Lung microvascular endothelial cell (primary cell): ENCODE results near the gene TNNI3K. TPM values are rescaled to one million over a fixed set of nuclear protein-coding genes. Genes with fewer than 3 reads are reported as not detected.

Experiments
- DNase-seq, 2 donors: peaks; one replicate each; pipeline versions ENCODE4 v3.0.0 to v3.0.0-alpha.2; 2010; ENCODE audit warnings: low read depth in 2 of 2
- total RNA-seq: library from RNA; depleted of rRNA; stranded (reverse); fragments of >200 nt; gene quantifications from 2 replicates; pipeline ENCODE4 v1.2.1, GENCODE V29; 2014

TNNI3K gene
- total RNA-seq, 1 donor from 2014 or later = not detected

GRCh38 chr1:74434321-74434720 is 199.1 kb downstream of the TNNI3K start:
- DNase-seq = no peak

GRCh38 chr1:74436078-74436477 is 200.9 kb downstream of the TNNI3K start:
- no peak for DNase-seq

- no peak for DNase-seq
Observed at GRCh38 chr1:74437035-74437434, 201.8 kb downstream of the TNNI3K start.

DNA sequence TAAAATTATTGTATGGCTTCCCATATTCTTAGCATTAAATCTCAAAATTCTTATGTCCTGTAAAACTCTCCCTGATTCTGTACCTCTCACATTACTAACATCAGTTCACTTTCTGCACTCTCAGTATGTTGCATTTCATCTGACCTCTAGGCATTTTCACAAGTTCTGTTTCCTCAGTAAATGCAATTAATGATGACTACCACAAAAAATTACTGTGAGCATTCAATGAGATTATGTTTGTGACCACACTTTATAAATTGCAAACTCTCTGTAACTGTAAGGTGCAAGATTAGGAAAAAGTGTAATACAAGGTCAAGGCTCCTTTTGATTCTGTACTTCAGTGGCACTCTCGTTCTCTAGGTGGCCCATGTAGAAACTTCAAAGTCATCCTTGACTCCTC is 216.8 kb downstream of the TNNI3K start:
- DNase-seq = no peak

DNA sequence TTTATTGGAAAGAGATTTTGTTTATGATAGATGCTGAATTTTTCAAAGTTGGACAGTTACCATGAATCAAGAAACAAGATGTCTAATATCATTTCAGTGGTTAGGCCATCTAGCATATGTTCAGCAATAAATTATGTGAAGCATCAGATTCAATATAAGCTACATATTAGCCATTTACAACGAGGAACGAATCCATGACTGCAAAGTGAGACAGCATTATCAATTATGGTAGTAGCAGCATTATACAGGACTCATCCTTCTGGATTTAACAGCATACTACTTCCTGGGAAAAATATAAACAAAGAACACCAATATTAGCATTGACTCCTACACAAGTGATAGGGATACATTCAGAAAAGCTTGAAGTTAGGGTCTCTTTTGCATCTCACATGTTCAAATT is 218.1 kb downstream of the TNNI3K start:
- DNase-seq = no peak

DNA sequence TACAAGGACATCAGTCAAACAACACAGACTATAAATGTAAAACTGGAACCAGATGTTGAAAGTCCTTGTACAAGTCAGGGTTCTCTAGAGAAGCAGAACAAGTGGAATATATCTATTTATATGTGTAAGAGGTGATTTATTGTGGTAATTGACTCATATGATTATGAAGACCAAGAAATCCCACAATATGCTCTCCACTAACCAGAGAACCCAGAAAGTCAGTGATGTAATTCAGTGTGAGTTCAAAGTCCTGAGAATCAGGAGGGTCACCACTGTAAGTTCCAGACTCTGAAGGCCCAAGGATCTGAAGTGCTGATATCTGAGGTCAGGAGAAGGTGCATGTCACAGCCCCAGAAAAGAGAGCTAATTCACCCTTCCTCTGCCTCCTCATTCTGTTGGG is 220.2 kb downstream of the TNNI3K start:
- DNase-seq = no peak

GRCh38 chr1:74457253-74457652 is 222.1 kb downstream of the TNNI3K start:
- no peak for DNase-seq

DNA sequence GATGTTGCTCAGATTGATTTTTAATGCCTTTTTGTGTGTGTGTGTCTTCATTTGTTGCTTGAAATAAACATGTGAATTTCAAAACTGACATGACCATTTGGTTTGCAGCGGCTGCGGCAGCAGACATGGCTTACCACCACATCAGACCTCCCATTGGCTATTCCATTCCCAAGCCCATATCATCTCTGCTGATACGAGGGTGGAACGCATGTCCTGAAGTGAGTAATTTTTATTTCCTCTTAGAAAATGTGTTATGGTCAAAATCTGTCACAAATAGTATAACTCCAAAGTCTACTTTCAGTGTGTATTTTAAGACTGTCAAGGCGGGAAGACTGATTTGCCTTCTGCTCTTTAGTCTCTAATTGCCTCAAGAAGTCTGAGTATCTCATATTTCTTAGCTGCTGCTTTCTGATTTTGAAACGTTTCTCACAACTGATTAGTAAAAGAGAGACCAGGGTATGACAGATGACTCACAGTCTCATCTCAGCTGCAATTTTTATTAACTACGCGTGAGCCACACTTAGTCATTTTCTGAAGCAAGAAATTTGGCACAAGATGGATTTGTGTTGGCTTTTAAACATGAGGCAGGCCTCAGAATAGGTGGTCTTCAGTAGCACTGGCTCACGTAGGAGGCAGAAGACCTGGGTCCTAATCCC is 228.3 kb downstream of the TNNI3K start:
- DNase-seq = no peak

- no peak for DNase-seq
Observed at GRCh38 chr1:74464037-74464436, 228.8 kb downstream of the TNNI3K start.

DNA sequence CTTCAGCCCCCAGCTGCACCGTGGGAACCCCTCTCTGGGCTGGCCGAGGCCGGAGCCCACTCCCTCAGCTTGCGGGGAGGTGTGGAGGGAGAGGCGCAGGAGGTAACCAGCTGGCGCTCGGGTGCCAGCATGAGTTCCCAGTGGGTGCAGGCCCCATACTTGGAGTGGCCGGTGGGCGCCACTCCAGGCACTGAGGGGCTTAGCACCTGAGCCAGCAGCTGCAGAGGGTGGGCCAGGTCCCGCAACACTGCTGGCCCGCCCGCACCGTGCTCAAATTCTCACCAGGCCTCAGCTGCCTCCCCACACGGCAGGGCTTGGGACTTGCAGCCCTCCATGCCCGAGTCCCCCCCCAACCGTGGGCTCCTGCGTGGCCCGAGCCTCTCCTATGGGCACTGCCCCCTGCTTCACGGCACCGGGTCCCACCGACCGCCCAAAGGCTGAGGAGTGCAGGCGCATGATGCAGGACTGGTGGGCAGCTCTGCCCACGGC is 230.1 kb downstream of the TNNI3K start:
- DNase-seq = no peak

DNA sequence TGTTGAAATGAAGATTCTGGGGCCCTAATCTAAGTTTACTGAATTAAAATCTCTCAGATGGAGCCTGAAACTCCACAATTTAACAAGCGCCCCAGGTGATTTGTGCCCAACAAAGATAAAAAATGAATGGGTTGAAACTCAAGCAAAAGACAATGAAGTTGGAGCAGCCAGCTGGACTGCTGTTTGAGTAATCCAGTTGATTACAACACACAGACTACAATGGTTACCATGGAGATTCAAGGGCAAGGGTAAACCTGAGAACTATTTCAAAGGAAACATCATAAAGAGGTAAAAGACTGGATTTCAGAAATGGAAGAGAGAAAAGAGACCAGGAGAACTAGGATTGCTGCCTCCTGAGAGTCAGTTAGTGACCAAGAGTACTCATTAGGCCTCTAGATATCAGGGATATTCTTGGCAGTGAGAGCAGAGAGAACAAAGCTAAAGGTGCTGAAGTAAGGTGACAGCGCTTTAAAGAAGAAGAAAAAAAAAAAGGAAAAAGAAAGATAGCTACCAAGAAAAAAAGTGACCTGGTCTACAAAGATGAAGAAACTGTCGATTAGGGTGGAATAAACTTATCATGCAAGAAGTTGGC is 232.7 kb downstream of the TNNI3K start:
- peak in 1 of 2 donors; percentile 24 for DNase-seq

- peak; percentile 39 to 51 for DNase-seq
Observed at GRCh38 chr1:74468982-74469603, 233.9 kb downstream of the TNNI3K start.

DNA sequence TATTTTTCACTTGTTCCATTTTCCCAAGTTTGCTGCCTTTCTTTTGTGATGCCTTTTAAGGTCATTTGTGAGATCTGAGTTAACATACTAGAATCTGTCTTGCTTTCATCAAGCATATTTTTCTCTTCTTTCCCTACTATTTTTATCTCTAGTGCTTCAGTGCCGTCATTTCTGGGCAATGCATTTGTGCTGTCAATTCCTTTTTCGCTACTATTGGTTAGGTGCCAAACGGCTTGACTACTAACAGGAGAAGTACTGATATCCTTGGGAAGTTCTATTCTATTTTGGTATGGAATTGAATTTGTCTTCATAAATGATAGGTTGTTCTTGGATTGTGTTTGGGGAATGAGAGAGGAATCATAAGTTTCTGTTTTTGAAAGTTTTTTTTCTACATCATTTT is 235.1 kb downstream of the TNNI3K start:
- DNase-seq = no peak

DNA sequence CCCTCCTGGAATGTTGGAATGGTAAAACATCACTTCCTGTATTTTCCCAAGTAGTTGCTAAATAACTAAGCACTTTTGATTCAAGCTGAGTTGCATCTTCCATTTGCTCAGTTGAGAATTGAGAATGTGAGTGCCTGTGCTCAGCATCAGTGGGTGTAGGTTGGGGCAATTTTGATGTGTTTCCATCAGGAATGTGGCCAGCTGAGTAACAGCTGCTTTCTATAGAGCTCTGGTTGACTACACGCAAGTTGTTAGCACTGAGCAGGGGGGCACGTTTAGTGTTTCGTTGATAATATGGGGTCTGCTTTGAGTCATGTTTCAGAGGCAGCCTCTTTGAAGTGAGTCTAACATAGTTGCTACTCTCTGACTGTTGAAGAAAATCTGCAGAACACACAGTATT is 235.7 kb downstream of the TNNI3K start:
- no peak for DNase-seq

- DNase-seq = no peak
Observed at GRCh38 chr1:74471470-74471869, 236.3 kb downstream of the TNNI3K start.

- DNase-seq = no peak
Observed at GRCh38 chr1:74474585-74474984, 239.4 kb downstream of the TNNI3K start.

- no peak for DNase-seq
Observed at GRCh38 chr1:74478979-74479378, 243.8 kb downstream of the TNNI3K start.

GRCh38 chr1:74480068-74480467 is 244.9 kb downstream of the TNNI3K start:
- no peak for DNase-seq

DNA sequence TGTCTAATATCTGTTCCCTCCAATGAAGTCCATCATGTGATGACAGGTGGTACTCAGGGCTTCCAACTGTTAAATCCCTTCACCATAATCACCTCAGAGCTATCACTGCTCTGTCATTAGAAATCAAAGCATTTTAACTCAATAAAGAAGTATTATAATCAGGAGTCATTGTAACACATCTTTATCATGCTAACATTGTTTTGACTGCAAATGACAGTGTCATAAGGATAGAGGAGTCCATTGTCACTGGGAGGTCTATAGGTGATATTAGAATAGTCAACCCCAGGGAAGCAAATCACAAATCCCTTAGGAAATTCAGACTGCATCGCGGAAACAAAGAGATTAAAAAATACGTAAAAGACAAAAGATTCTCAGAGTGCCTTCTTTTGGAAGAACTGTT is 246.4 kb downstream of the TNNI3K start:
- no peak for DNase-seq

GRCh38 chr1:74485622-74486021 is 250.4 kb downstream of the TNNI3K start:
- no peak for DNase-seq

DNA sequence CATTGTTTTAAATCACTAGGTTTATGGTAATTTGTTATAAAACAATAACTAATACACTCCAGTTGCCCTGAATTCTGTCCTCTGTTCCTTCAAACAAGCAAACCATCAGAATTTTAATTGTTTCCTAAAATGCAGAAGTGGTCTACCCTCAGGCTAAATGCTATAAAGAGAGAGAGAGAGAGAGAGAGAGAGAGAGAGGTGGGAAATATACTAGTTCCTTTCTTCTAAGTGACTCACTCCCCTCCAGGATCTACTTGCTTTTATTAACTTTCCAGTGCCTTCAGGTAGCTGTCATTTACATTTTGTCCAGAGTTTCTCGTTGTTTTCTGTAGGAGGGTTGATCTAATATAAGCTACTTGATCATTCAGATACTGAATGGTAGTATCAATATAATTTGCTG is 250.8 kb downstream of the TNNI3K start:
- no peak for DNase-seq

DNA sequence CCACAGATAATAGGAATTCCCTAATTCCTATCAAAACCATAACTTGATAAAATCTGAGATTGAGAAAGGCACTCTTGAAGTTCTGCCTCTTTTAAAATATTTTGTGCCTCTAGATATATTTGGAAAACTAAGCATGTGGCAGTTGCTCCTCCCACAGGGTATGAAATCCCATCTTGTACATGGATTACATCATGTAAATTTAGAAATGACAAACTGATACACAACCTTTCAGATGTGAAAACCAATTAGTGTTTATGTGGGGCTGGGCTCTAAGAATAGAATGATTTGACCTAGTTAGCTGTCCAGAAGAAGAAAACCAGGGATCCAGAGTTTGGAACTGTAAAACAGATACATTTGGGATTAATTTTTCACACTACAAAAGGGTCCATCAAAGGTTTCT is 261.5 kb downstream of the TNNI3K start:
- no peak for DNase-seq

GRCh38 chr1:74498901-74499300 is 263.7 kb downstream of the TNNI3K start:
- no peak for DNase-seq
